GM23338 (cell line): ENCODE measurements around the gene ZNHIT1. TPM values are rescaled to one million over a fixed set of nuclear protein-coding genes. Genes with fewer than 3 reads are reported as not detected.
A peak's percentile ranks its signal among the peaks of the same experiment; 100 is the strongest.

Experiments used
- ATAC-seq: fragments of 200-7000 bp; cut with Tn5 transposase; 3 replicates; pipeline ENCODE4 v1.9.1; 2020
- DNase-seq: peaks from one replicate; pipeline ENCODE4 v3.0.0-alpha.2; 2015; ENCODE audit warnings: low spot score
- H2AFZ ChIP-seq: fragments of 200-600 bp; sonication (generic); 2 replicates; pipeline ENCODE4 v1.8.0; 2016; ENCODE audit warnings: antibody characterized with exemption, mild to moderate bottlenecking, moderate library complexity
- H3F3A ChIP-seq: fragments of 200-600 bp; sonication (generic); replicated peaks from 2 replicates; pipeline ENCODE4 v1.8.0; 2017; ENCODE audit warnings: antibody characterized with exemption, mixed run types, low read depth
- H3K27ac ChIP-seq: fragments of 200-600 bp; sonication (generic); 2 replicates; pipeline ENCODE4 v1.6.1; 2016; ENCODE audit warnings: low read depth
- H3K27me3 ChIP-seq: fragments of 200-600 bp; sonication (generic); 2 replicates; pipeline ENCODE4 v1.8.0; 2016; ENCODE audit warnings: mild to moderate bottlenecking, mixed run types, moderate library complexity; ENCODE audit not compliant: insufficient read depth
- H3K36me3 ChIP-seq: fragments of 200-600 bp; sonication (generic); 2 replicates; pipeline ENCODE4 v1.8.0; 2016; ENCODE audit warnings: mild to moderate bottlenecking; ENCODE audit not compliant: insufficient read depth
- H3K4me1 ChIP-seq: fragments of 200-600 bp; sonication (generic); 2 replicates; pipeline ENCODE4 v1.8.0; 2016; ENCODE audit warnings: mild to moderate bottlenecking, moderate library complexity; ENCODE audit not compliant: insufficient read depth
- H3K4me2 ChIP-seq: fragments of 200-600 bp; sonication (generic); 2 replicates; pipeline ENCODE4 v1.7.1; 2017; ENCODE audit warnings: mixed run types
- H3K4me3 ChIP-seq: fragments of 200-600 bp; sonication (generic); 2 replicates; pipeline ENCODE4 v1.6.1; 2016; ENCODE audit warnings: mixed run types
- H3K79me2 ChIP-seq: fragments of 200-600 bp; sonication (generic); replicated peaks from 2 replicates; pipeline ENCODE4 v1.8.0; 2017; ENCODE audit warnings: mild to moderate bottlenecking; ENCODE audit not compliant: insufficient read depth
- H3K9me2 ChIP-seq: fragments of 200-600 bp; sonication (generic); 2 replicates; pipeline ENCODE4 v1.8.0; 2017; ENCODE audit not compliant: insufficient read depth
- H4K20me1 ChIP-seq: fragments of 200-600 bp; sonication (generic); replicated peaks from 2 replicates; pipeline ENCODE4 v1.8.0; 2017; ENCODE audit warnings: mild to moderate bottlenecking; ENCODE audit not compliant: insufficient read depth
- H3K27ac Mint-ChIP-seq: 2 replicates; pipeline ENCODE4 v1.8.0; 2020; ENCODE audit warnings: inconsistent platforms, mild to moderate bottlenecking, moderate library complexity, mixed read lengths
- H3K27me3 Mint-ChIP-seq: 3 replicates; pipeline ENCODE4 v1.8.0; 2022; ENCODE audit warnings: low read depth, mild to moderate bottlenecking, moderate library complexity, mixed read lengths, inconsistent platforms; ENCODE audit not compliant: insufficient read depth, poor library complexity
- H3K36me3 Mint-ChIP-seq: 3 replicates; pipeline ENCODE4 v1.8.0; 2021; ENCODE audit warnings: low read depth, mild to moderate bottlenecking, inconsistent platforms, moderate library complexity, mixed read lengths
- H3K4me1 Mint-ChIP-seq: 3 replicates; pipeline ENCODE4 v1.8.0; 2020; ENCODE audit warnings: mild to moderate bottlenecking, inconsistent platforms, mixed read lengths
- H3K4me3 Mint-ChIP-seq: 3 replicates; pipeline ENCODE4 v1.8.0; 2021; ENCODE audit warnings: moderate library complexity, mild to moderate bottlenecking, inconsistent platforms, mixed read lengths
- H3K9me3 Mint-ChIP-seq: 3 replicates; pipeline ENCODE4 v1.8.0; 2020; ENCODE audit warnings: moderate library complexity, mild to moderate bottlenecking, inconsistent platforms, mixed read lengths
- CREB1 ChIP-seq: fragments of 250-450 bp; sonication (Bioruptor Pico); IDR thresholded peaks from 2 replicates; pipeline ENCODE4 v1.5.0; 2020; ENCODE audit warnings: low read depth, mild to moderate bottlenecking, moderate library complexity
- CTCF ChIP-seq, 2 experiments: fragments of 200-600 bp in 1 of 2; sonication (generic) in 1 of 2; conservative IDR thresholded peaks; 2 replicates each; pipeline versions ENCODE4 v1.5.1 to v1.6.1; 2016 to 2017; ENCODE audit warnings: antibody characterized with exemption in 2 of 2, low read depth in 2 of 2, mild to moderate bottlenecking in 2 of 2, moderate library complexity in 1 of 2
- EZH2 ChIP-seq: fragments of 200-600 bp; sonication (generic); IDR thresholded peaks from one replicate; pipeline ENCODE4 v1.8.0; 2017; ENCODE audit warnings: antibody characterized with exemption, mild to moderate bottlenecking, low read depth; ENCODE audit not compliant: unreplicated experiment
- EZH2phosphoT487 ChIP-seq: fragments of 200-600 bp; sonication (generic); IDR thresholded peaks from one replicate; pipeline ENCODE4 v1.8.1; 2018; ENCODE audit warnings: antibody characterized with exemption; ENCODE audit not compliant: unreplicated experiment
- NANOG ChIP-seq: IDR thresholded peaks from 2 replicates; pipeline ENCODE4 v1.6.1; 2016; ENCODE audit warnings: antibody characterized with exemption, borderline replicate concordance
- POLR2AphosphoS5 ChIP-seq: IDR thresholded peaks from 2 replicates; pipeline ENCODE4 v1.6.1; 2016; ENCODE audit warnings: antibody characterized with exemption, low read depth
- ZNF114 ChIP-seq: fragments of 250-450 bp; sonication (Bioruptor Pico); IDR thresholded peaks from 2 replicates; pipeline ENCODE4 v1.5.0; 2020; ENCODE audit warnings: mild to moderate bottlenecking, moderate library complexity
- ZNF331 ChIP-seq: fragments of 250-450 bp; sonication (Bioruptor Pico); IDR thresholded peaks from 2 replicates; pipeline ENCODE4 v1.5.0; 2020; ENCODE audit warnings: low read depth, mild to moderate bottlenecking, moderate library complexity
- polyA plus RNA-seq: library from polyadenylated mRNA; unstranded; fragments of >200 nt; fragmentation: Nextera tagmentation; extraction: Ambion mirVana; gene quantifications from 2 replicates; pipeline ENCODE4 v1.2.1, GENCODE V29; 2016
- total RNA-seq: library from RNA; depleted of rRNA; stranded (reverse); fragments of >200 nt; shearing (Covaris generic); gene quantifications from 2 replicates; pipeline ENCODE4 v1.2.3, GENCODE V29; 2014

Gene ZNHIT1
- total and polyA plus RNA-seq, 2 experiments from 2014 or later, result 64.6 to 113 TPM

- H3K36me3 ChIP-seq, result no peaks in the 10 kb centered on the region; the same call in 1 of the 2 replicates
- Mint-ChIP-seq H3K4me3 (peak overlapping the region; percentile 78), H3K36me3 (no peaks in the 10 kb centered on the region), H3K4me1 (peaks cover 17% of the 10 kb centered on the region), H3K9me3 (no peaks in the 10 kb centered on the region; the same call in 2 of the 3 replicates), H3K27me3 (peaks cover 66% of the 10 kb centered on the region), H3K27ac (no peak overlapping the region)
- H3F3A ChIP-seq, result peaks cover 7% of the 10 kb centered on the region; the same call in 1 of the 2 replicates
- peak; percentile 34 for TF ChIP-seq EZH2
- TF ChIP-seq ZNF331 (CRISPR knock-in tag), result no peak
- TF ChIP-seq CTCF (conservative IDR thresholded peaks at IDR 0.05; ENCODE audit: low read depth in 2 of 2), result peak in 1 of 2 experiments; percentile 11; a peak in 1 of 4 replicates
- H3K79me2 ChIP-seq, result no peaks in the 10 kb centered on the region
- H3K4me2 ChIP-seq, result peak overlapping the region; percentile 93
- peak; percentile 13 for ATAC-seq
- H3K27ac ChIP-seq, result no peak overlapping the region
- H4K20me1 ChIP-seq, result no peaks in the 10 kb centered on the region
- DNase-seq, result peak; percentile 58
- no peaks in the 10 kb centered on the region for H3K9me2 ChIP-seq
- H3K4me3 ChIP-seq, result peak overlapping the region; percentile 73
- peak overlapping the region; percentile 96 for H2AFZ ChIP-seq
- H3K4me1 ChIP-seq, result peaks cover 5% of the 10 kb centered on the region; the same call in 1 of the 2 replicates
- H3K27me3 ChIP-seq, result peaks cover 70% of the 10 kb centered on the region
These were observed 38.3 kb upstream of the ZNHIT1 start for GRCh38 chr7:101179713-101180112.

GRCh38 chr7:101180130-101180755 is 37.7 kb upstream of the ZNHIT1 start, which contains the start of gene NAT16:
NAT16 (minus strand) TSS chr7:101180293; CDS start chr7:101174807, 5,486 bp downstream.
- H3K79me2 ChIP-seq, result no peaks in the 10 kb centered on the region
- H3F3A ChIP-seq, result peaks cover 9% of the 10 kb centered on the region; the same call in 1 of the 2 replicates
- peaks cover 5% of the 10 kb centered on the region; the same call in 1 of the 2 replicates for H3K4me1 ChIP-seq
- ATAC-seq (peak; percentile 44), DNase-seq (peak; percentile 69)
- Mint-ChIP-seq H3K36me3 (no peaks in the 10 kb centered on the region), H3K4me3 (peak within 1 kb of the TSS; percentile 78), H3K27me3 (peaks cover 60% of the 10 kb centered on the region), H3K4me1 (peaks cover 14% of the 10 kb centered on the region), H3K27ac (no peak within 1 kb of the TSS), H3K9me3 (no peaks in the 10 kb centered on the region; the same call in 2 of the 3 replicates)
- peak within 1 kb of the TSS; percentile 96 for H2AFZ ChIP-seq
- H3K27me3 ChIP-seq, result peaks cover 64% of the 10 kb centered on the region
- peak; percentile 33; the same call in 1 of the 2 replicates for TF ChIP-seq CREB1
- peak; percentile 39 for TF ChIP-seq EZH2
- no peak for TF ChIP-seq EZH2phosphoT487
- peak within 1 kb of the TSS; percentile 73 for H3K4me3 ChIP-seq
- no peaks in the 10 kb centered on the region; the same call in 1 of the 2 replicates for H3K36me3 ChIP-seq
- H3K27ac ChIP-seq, result no peak within 1 kb of the TSS
- H3K9me2 ChIP-seq, result no peaks in the 10 kb centered on the region
- H4K20me1 ChIP-seq, result no peaks in the 10 kb centered on the region
- H3K4me2 ChIP-seq, result peak within 1 kb of the TSS; percentile 93

GRCh38 chr7:101185258-101185839 is 32.6 kb upstream of the ZNHIT1 start:
- H3K36me3 Mint-ChIP-seq, result no peaks in the 10 kb centered on the region
- Histone ChIP-seq H3K36me3 (no peaks in the 10 kb centered on the region), H3F3A (peaks cover 10% of the 10 kb centered on the region; the same call in 1 of the 2 replicates), H3K9me2 (no peaks in the 10 kb centered on the region), H3K4me3 (no peak overlapping the region), H3K4me1 (no peaks in the 10 kb centered on the region; the same call in 1 of the 2 replicates), H3K4me2 (no peak overlapping the region), H2AFZ (no peak overlapping the region), H3K79me2 (no peaks in the 10 kb centered on the region), H4K20me1 (no peaks in the 10 kb centered on the region), H3K27me3 (peaks cover 13% of the 10 kb centered on the region), H3K27ac (no peak overlapping the region)
- DNase-seq (no peak), ATAC-seq (no peak)
- no peak overlapping the region for H3K4me3 Mint-ChIP-seq
- H3K9me3 Mint-ChIP-seq, result no peaks in the 10 kb centered on the region
- H3K27me3 Mint-ChIP-seq, result peaks cover 18% of the 10 kb centered on the region
- no peak overlapping the region for H3K27ac Mint-ChIP-seq
- H3K4me1 Mint-ChIP-seq, result peaks cover 11% of the 10 kb centered on the region
- TF ChIP-seq POLR2AphosphoS5 (no peak), ZNF114 (no peak), NANOG (no peak)
